Brain microvascular endothelial cell (primary cell): Measurements from ENCODE around the gene DNAJC5.
A peak's percentile ranks its signal among the peaks of the same experiment; 100 is the strongest.

ENCODE experiments used
- DNase-seq: peaks from one replicate; pipeline ENCODE4 v3.0.0-alpha.2; 2020
- H3K27ac ChIP-seq: fragments of 250-450 bp; sonication (Bioruptor Pico); 2 replicates; pipeline ENCODE4 v1.5.1; 2020; ENCODE audit warnings: mild to moderate bottlenecking, moderate library complexity
- H3K27me3 ChIP-seq: fragments of 250-450 bp; sonication (Bioruptor Pico); replicated peaks from 2 replicates; pipeline ENCODE4 v1.5.1; 2020; ENCODE audit warnings: mild to moderate bottlenecking
- H3K36me3 ChIP-seq: fragments of 250-450 bp; sonication (Bioruptor Pico); replicated peaks from 2 replicates; pipeline ENCODE4 v1.5.1; 2020; ENCODE audit warnings: mild to moderate bottlenecking
- H3K4me3 ChIP-seq: 2 replicates; pipeline ENCODE4 v1.5.1; 2011; ENCODE audit warnings: low read depth, mild to moderate bottlenecking, control low read depth, low read length, moderate library complexity
- in situ Hi-C: cut with HindIII; loops from 2 replicates; pipeline ENCODE4 v1.10.0; 2017; ENCODE audit warnings: low sequenced_read_pairs, low pct_ligation_motif_present
- TF ChIP-seq, protein P1 (sequence below): IDR thresholded peaks from 2 replicates; pipeline ENCODE4 v1.5.1; 2011; ENCODE audit warnings: low read depth, mild to moderate bottlenecking, moderate library complexity, low read length, control low read depth, inconsistent platforms; ENCODE audit errors: missing control alignments

DNAJC5 gene

GRCh38 chr20:63856098-63856511 lies 38.8 kb upstream of the DNAJC5 start:
- no peak for DNase-seq
- H3K27ac ChIP-seq = no peak overlapping the region
- no peaks in the 10 kb centered on the region for H3K27me3 ChIP-seq
- H3K36me3 ChIP-seq = no peaks in the 10 kb centered on the region
- TF ChIP-seq, protein P1, sequence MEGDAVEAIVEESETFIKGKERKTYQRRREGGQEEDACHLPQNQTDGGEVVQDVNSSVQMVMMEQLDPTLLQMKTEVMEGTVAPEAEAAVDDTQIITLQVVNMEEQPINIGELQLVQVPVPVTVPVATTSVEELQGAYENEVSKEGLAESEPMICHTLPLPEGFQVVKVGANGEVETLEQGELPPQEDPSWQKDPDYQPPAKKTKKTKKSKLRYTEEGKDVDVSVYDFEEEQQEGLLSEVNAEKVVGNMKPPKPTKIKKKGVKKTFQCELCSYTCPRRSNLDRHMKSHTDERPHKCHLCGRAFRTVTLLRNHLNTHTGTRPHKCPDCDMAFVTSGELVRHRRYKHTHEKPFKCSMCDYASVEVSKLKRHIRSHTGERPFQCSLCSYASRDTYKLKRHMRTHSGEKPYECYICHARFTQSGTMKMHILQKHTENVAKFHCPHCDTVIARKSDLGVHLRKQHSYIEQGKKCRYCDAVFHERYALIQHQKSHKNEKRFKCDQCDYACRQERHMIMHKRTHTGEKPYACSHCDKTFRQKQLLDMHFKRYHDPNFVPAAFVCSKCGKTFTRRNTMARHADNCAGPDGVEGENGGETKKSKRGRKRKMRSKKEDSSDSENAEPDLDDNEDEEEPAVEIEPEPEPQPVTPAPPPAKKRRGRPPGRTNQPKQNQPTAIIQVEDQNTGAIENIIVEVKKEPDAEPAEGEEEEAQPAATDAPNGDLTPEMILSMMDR = no peak
- in situ Hi-C loops = no loop called here
- no peak overlapping the region for H3K4me3 ChIP-seq

DNA sequence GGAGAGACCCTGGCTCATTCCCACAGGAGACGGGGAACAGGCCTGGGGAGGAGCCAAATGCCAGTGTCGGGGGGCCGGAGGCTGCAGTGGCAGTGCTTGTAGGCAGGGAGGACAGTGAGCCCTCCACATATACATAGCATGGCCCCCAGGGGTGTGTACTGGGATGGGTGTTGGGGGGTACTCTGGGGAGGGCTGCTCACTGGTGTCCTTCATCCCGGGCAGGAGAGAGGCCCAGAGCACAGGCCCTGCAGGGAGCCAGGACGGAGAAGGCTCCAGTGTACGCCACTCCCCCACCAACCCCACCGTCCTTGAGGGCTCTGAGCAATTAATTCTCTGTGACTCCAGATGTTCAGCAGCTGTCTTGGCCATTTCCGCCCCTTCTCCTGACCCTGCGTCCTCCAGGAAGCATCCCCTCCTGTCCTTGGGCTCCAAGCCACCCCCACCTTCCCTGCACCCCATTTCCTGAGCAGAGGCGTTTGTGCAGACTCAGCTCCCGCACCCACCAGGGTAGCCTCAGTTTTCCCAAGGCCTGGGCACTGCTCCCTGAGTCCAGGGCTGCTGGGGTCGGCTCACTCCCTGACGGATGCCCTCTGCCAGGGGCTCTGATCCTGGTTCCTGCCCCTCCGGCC lies 37.0 kb upstream of the DNAJC5 start:
- Histone ChIP-seq H3K4me3 (no peak overlapping the region), H3K36me3 (peaks cover 14% of the 10 kb centered on the region), H3K27ac (no peak overlapping the region), H3K27me3 (no peaks in the 10 kb centered on the region)
- in situ Hi-C loops = no loop called here
- TF ChIP-seq, protein P1 = no peak
- no peak for DNase-seq

DNA sequence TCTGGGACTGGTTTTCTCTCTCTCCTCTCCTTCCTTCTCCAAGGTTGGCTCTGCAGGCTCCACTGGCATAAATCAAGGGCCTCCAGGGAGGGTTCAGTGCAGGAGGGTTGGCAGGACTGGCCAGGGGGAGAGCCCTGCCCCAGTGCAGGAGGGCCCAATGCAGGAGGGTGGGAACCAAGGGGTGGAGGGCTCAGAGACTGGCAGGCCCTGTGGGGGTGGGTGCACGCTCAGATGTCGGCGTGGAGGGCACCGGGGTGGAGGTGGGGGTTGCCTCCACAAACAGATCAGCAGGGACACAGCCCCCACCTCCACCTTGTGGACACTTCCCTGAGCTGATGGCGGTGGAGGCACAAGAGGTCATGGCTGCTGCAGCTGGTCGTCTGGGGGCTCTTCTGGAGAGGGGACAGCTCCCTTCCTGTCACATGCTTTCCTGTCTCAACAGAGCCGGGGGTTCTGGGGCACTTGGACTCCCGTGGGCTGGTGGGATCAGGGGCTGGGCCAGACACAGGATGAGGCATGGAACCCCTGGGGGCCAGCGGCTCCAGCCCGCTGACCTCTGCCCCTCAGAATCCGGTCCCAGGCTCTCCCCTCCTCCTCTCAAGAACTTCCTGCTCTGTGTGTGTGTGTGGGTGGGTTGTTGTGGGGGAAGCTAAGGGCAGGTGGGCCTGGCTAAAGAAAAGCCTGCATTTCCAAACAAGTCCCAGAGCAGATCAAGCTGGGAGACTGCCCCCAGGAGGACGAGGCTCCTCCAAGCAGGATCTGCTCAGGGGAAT lies 36.3 kb upstream of the DNAJC5 start:
- Histone ChIP-seq H3K27ac (no peak overlapping the region), H3K36me3 (peaks cover 14% of the 10 kb centered on the region), H3K4me3 (no peak overlapping the region), H3K27me3 (no peaks in the 10 kb centered on the region)
- in situ Hi-C loops = no loop called here
- TF ChIP-seq, protein P1 = peak; percentile 74
- DNase-seq = peak; percentile 45

DNA sequence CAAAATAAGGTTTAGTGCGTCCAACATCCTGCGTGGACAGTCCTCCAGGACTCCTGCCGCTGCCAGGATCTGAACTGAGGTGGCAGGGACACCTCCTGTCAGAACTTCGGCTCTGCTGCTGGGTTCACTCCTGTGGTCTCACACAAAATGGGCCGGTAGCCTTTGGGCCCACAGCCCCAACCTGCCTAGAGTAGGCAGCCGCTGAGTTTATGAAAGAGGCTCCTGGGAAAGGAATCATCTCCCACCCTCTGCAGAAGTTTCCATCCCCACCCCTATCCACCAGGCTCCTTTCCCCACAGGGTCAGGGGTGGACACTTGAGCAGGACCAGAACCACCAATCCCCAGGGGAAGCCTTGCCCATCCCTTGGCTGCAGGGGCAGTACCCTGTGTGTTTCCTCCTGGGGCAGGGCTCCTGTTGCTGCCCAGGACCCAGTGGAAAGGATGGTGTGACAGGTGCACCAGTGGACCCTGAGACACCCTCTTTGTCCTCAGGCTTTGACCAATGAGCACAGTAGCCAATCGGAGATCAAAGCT lies 35.7 kb upstream of the DNAJC5 start:
- TF ChIP-seq, protein P1 = no peak
- no peak overlapping the region for H3K27ac ChIP-seq
- H3K36me3 ChIP-seq = peaks cover 14% of the 10 kb centered on the region
- no peak overlapping the region for H3K4me3 ChIP-seq
- DNase-seq = no peak
- H3K27me3 ChIP-seq = no peaks in the 10 kb centered on the region
- in situ Hi-C loops = no loop called here

DNA sequence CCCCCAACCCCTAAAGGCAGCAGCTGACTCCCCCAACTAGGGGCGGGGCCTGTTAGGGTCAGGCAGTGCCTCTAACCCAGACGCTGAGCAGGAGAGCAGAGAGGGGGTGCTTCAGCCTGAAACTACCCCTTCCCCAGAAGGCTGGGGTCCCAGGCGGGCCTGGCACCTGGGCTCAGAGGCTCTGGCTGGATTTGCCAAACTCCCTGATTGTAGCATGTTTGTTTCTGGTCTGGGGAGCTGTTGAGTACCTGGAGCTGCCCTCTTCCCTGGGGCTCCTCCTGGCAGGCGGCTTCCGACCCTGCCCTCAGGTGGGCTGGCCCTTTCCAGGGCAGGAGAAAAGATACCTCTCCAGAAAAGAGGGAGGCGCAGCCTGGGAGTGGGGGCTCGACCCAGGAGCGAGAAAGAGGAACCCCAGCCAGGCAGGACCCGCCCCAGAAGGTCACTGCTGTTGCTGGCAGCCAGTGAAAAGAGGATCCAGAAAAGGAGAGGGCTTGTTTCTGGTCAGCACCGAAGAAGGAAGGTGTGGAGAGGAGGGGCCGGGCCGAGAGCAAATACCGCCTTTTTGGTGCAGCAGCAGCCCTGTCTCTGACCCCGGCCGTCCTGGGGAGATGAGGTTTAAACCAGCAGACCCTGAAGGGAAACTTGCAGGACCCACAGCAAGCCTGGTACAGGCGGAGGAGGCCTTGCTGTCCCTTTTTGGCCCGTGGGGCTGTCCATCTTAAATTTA lies 34.4 kb upstream of the DNAJC5 start:
- TF ChIP-seq, protein P1 = no peak
- H3K4me3 ChIP-seq = no peak overlapping the region

More for the DNA sequence above, 34.4 kb upstream of the DNAJC5 start:
- H3K36me3 ChIP-seq = peaks cover 14% of the 10 kb centered on the region
- in situ Hi-C loops = no loop called here
- no peak overlapping the region for H3K27ac ChIP-seq
- no peak for DNase-seq
- no peaks in the 10 kb centered on the region for H3K27me3 ChIP-seq
